DMS114 treated with DMSO at 0.1 percent for 48 hours (cell line): ENCODE results near the gene NREP.

Experiments used
- DNase-seq: peaks from one replicate; lab custom pipeline; 2025; ENCODE audit not compliant: unreplicated experiment; lab: John Stamatoyannopoulos, UW

Gene NREP

DNA sequence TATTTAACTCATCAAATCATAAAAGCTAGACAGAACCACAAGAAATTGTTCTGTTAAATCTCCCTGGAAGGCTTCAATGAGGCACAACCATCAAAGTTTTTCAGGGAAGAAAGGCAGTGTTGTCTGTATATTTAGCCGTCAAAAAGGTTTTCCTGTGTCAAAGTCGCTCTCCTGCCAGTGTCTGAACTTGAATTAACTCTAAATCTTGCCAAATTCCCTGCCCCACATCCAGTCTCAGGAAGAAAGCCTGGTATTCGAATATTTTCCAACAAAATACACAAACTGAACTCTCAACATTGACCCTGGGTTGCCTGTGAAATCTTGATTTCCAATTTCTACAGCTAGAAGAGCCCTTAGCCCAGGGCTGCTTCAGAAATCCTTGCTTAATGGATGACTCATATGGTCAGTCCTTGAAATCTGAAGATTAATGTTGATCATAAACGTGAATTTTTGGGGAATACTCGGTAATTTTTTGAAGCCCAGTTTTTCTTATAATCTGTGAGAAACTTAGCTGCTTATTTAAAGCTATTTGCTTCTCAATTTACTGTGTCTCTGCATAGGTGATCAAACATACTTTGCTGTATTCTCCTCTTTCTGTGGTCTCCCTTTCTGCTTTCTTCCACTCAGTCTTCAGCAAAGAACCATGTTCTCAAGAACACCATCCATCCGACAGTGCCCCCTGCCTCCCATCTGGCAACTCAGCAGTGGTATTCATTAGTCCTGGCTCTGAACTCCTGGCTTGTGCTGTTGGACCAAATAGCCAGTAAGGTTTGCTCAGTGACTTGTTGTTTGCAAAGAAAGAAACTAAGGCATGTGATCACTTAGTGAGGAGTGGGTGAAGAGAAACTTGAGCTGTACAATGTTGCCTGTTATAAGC is 58.9 kb downstream of the NREP start:
- no peak for DNase-seq

GRCh38 chr5:111697215-111697614 is 59.8 kb downstream of the NREP start:
- DNase-seq, result no peak

DNA sequence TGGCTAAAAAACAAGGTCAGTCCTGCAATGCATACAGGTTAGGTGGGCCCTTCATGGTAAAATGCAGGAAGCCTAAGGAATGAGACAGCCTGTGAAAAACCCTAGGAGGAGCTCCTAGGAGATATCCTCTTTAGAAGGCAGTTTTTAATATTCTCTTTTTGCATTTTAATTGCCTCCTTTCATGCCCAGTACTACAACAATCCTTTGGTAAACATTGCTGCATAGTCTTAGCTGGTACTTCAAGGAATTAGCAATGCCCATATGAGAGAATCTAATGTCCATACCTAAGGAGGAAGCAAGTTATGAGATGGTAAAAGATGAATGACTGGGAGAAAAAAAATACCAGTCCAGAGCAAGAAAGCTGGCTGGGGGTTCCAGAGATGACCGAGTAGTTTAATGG is 61.0 kb downstream of the NREP start:
- no peak for DNase-seq

DNA sequence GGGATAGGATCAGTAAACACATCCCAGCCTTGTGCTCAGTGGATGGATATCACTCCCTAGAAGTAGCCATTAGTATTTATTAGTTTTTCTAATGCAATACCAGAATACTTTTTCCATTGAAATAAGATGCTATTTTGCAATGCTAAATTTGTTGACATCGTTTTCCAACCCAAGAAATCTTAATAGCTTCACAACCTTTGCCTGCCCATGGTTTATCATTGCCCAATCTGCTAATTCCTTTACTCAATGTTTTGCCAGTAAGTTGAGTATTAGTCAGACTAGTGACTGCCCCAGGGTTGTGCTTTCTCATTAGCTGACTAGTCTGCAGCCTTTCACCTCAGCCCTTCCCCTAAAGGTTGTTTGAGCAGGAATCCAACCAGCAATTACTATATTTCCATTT is 62.9 kb downstream of the NREP start:
- no peak for DNase-seq

- no peak for DNase-seq
Measured at GRCh38 chr5:111691914-111692313, 65.1 kb downstream of the NREP start.

- no peak for DNase-seq
Measured at GRCh38 chr5:111691508-111691907, 65.5 kb downstream of the NREP start.

GRCh38 chr5:111689357-111689935 is 67.5 kb downstream of the NREP start:
- DNase-seq, result no peak

DNA sequence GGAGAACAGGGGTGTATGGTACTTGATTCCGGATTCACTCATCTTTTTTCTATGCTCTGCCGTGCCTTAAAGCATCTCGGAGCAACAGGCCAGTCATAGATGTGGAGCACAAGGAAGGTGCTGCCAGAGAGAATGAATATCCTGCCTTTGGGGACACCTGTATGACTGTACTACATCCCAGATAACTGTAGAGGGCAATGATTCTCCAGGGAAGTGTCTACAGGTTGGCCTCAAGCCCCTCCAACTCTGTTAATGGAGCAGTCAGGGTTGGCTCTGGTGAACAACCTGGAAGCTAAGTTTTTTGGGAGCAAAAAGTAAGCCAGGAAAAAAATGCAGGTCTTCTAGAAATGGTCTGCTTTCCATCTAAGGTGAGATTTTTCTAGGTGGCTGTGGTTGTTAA is 71.0 kb downstream of the NREP start:
- no peak for DNase-seq

DNA sequence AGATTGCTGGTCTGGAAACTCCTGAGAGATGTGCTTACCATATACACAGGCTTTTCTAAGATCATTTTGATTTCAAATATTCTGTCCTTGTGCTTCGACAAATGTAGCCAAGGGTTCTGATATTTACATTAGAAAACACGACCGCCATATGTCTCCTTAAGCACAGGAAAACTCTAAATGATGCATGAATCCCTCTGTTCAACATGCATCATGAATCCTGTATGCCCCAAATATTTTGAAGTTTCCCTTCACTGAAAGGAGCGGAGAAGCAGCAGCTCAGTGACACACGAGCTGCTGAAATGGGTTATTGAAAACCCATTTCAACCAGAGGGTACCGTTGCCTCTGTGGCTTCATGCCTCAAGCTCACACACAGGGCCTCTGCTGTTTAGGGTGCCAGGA is 74.4 kb downstream of the NREP start:
- DNase-seq, result no peak

DNA sequence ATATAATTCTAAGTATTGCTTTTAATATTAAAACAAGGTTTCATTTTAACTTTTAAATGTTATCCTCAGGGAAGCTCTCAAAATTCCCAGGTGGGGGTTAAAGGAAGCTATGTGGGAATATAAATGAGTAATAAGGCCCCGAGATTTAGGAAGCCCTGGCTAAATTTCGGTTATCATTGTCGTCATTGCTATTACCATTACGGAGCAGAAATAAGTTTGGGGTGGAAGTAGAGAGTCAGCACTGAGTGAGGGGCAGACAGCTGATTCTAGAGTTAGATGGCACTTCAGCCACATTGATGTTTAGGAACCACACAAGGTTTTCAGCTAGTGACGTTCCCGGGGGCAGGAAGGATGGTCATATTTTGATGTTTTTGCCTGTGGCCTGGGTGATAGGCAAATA is 74.9 kb downstream of the NREP start:
- no peak for DNase-seq

DNA sequence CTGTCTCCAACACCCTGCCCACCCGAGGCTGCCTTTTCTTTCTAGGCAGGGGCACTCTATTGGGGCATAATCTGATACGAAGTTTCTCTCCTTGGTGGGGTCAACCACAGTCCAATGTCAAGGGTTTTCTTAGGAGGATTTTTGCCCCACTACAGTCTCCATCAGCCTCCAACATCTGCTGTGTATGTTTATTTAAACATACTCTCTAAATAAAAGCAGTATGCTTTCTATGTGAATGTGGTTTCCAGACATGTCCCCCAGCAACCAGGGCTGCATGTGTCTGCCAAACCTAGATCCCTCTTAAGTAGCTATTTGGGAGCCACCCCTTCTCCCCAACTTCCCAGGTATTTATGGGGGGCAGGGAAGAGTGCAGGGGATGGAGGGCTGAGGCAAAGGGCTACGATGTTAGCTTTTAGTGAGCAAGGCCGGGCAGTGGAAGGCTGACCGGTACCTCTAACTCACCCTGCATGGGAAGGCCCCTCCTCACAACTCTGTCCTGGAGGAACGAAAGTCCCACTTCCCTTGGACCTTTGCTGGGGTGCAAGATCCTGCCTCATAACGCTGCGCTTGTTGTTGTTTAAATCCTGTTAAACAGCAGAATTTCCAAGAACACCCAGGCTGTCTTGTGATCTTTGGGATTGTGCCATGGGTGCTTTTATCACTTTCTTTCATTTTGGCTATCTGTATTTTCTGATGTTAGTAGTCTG is 75.4 kb downstream of the NREP start:
- no peak for DNase-seq

DNA sequence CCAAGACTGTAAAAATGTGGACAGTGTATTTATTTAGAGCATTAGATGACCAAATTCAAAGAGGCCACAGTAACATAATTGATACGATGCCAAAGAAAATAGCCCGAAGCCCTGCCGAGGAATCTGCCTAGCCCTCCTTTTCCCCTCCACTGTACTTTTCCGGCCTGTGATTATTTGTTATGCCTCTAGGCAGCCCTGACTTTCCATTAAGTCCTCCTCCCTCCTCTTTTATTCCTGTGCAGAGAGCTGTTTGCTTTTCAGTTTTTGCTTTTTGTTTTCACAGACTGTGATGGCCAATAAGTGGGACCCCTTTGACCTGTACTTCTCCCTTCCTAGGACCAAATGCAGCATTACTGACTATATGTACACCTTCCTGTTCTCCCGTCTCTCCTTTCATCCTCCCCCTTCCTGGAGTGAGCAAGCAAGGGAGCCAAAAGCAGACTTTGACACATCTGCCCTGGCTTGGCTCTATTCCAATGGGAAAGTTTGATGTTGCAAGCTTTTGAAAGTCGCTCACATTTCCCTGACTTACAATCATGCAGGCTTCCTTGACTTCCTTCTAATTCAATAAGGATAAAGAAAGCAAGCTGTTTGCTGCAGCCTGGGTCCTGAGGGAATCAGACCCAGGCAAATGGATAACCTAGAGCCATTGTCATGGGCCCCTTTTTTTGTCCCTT is 76.1 kb downstream of the NREP start:
- no peak for DNase-seq

DNA sequence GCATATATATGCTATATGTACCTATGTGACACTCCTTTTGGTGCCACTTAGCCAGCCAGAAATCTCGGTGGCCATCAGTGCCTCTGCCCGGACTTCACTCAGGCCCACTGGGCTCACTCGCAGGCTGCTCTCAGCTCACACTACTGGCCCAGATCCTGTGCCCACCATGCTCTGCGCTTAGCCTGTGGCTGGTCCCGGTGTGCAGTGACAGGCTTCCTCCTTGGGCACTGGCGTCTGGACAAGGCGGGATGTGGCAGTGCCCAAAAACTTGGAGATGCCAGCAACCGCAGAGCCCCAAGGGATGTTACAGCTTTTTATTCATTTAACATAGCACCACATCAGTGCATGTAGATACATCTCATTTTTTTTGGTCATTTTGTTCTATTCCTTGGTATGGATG is 77.4 kb downstream of the NREP start:
- DNase-seq, result no peak
